HG02981 (cell line): ENCODE data around the gene EXD3.
"Not testable (repeated sequence)": the region's sequence is repeated elsewhere in the genome, so short reads cannot be mapped to it uniquely, and the experiment has no call there.

Experiments
- ATAC-seq: cut with Tn5 transposase; IDR thresholded peaks from one replicate; pipeline ENCODE4 v1.9.1; 2021; ENCODE audit warnings: mild to moderate bottlenecking, moderate library complexity; ENCODE audit not compliant: unreplicated experiment

Gene EXD3

GRCh38 chr9:137348769-137349470 lies 74.0 kb downstream of the EXD3 start:
- ATAC-seq, result no peak

GRCh38 chr9:137347928-137348327 lies 75.0 kb downstream of the EXD3 start:
- ATAC-seq, result no peak

GRCh38 chr9:137342482-137342881 lies 80.5 kb downstream of the EXD3 start:
- ATAC-seq, result no peak

GRCh38 chr9:137341227-137341626 lies 81.7 kb downstream of the EXD3 start:
- ATAC-seq, result no peak

GRCh38 chr9:137339908-137340462 lies 83.0 kb downstream of the EXD3 start:
- ATAC-seq, result not testable (repeated sequence)

- ATAC-seq, result no peak
Observed at GRCh38 chr9:137339045-137339907, 83.7 kb downstream of the EXD3 start.

- no peak for ATAC-seq
Observed at GRCh38 chr9:137336735-137337134, 86.2 kb downstream of the EXD3 start.

- ATAC-seq, result no peak
Observed at GRCh38 chr9:137333016-137333671, 89.8 kb downstream of the EXD3 start.

- ATAC-seq, result no peak
Observed at GRCh38 chr9:137331929-137332328, 91.0 kb downstream of the EXD3 start.

GRCh38 chr9:137330689-137331088 lies 92.3 kb downstream of the EXD3 start:
- ATAC-seq, result no peak

GRCh38 chr9:137329590-137329989 lies 93.4 kb downstream of the EXD3 start:
- ATAC-seq, result not testable (repeated sequence)

- not testable (repeated sequence) for ATAC-seq
Observed at GRCh38 chr9:137327641-137328550, 95.1 kb downstream of the EXD3 start.

- no peak for ATAC-seq
Observed at GRCh38 chr9:137326445-137327065, 96.4 kb downstream of the EXD3 start.

GRCh38 chr9:137325799-137326198 lies 97.2 kb downstream of the EXD3 start:
- ATAC-seq, result no peak

- no peak for ATAC-seq
Observed at GRCh38 chr9:137325124-137325523, 97.8 kb downstream of the EXD3 start.

GRCh38 chr9:137323531-137324331 lies 99.2 kb downstream of the EXD3 start:
- no peak for ATAC-seq

- ATAC-seq, result no peak
Observed at GRCh38 chr9:137321726-137322361, 101.1 kb downstream of the EXD3 start.

- no peak for ATAC-seq
Observed at GRCh38 chr9:137320555-137321384, 102.2 kb downstream of the EXD3 start.
